Measurements from ENCODE around the gene SCNN1B. TPM values are rescaled to one million over a fixed set of nuclear protein-coding genes. Genes with fewer than 3 reads are reported as not detected.
"Not testable (repeated sequence)": the region's sequence is repeated elsewhere in the genome, so short reads cannot be mapped to it uniquely, and the experiment has no call there.

The SCNN1B gene
- total RNA-seq, 1 experiment from 2014 or later = not detected

- Mint-ChIP-seq H3K27ac (ENCODE audit: unreplicated experiment) (no peak overlapping the region), H3K36me3 (ENCODE audit: insufficient read depth, unreplicated experiment) (peaks cover 4% of the 10 kb centered on the region), H3K9me3 (ENCODE audit: unreplicated experiment) (no peaks in the 10 kb centered on the region), H3K4me1 (ENCODE audit: low read depth, unreplicated experiment) (peaks cover 8% of the 10 kb centered on the region), H3K4me3 (ENCODE audit: unreplicated experiment) (no peak overlapping the region), H3K27me3 (ENCODE audit: insufficient read depth, unreplicated experiment) (peaks cover 4% of the 10 kb centered on the region)
- intact Hi-C loops (cut with micrococcal nuclease; ENCODE audit: unreplicated experiment) = no loop called here
- Histone ChIP-seq H3K4me1 (peaks cover 11% of the 10 kb centered on the region), H3K4me3 (ENCODE audit: low read depth, low read length) (no peak overlapping the region), H3K9me3 (no peaks in the 10 kb centered on the region), H3K36me3 (ENCODE audit: control insufficient read depth, insufficient read depth, low read length) (no peaks in the 10 kb centered on the region), H3K27me3 (replicated peaks; ENCODE audit: control insufficient read depth, insufficient read depth, low read length) (no peaks in the 10 kb centered on the region)
- no peak for DNase-seq
- ChIA-PET POLR2A (no interaction called here), CTCF (no interaction called here)
- no TSS peak for BruUV-seq (replicated peaks)
- TF ChIP-seq CTCF (IDR thresholded peaks at IDR 0.05; ENCODE audit: insufficient read depth in 1 of 2, low read depth in 1 of 2, low read length in 1 of 2, severe bottlenecking in 1 of 2, unreplicated experiment in 1 of 2) = no peak
Measured at GRCh38 chr16:23365602-23366240, 63.6 kb downstream of the SCNN1B start.

- H3K4me3 Mint-ChIP-seq (ENCODE audit: unreplicated experiment); H3K4me3 ChIP-seq (ENCODE audit: low read depth, low read length); CTCF ChIA-PET; BruUV-seq (replicated peaks); H3K4me1 Mint-ChIP-seq (ENCODE audit: low read depth, unreplicated experiment); H3K36me3 Mint-ChIP-seq (ENCODE audit: insufficient read depth, unreplicated experiment); intact Hi-C loops (cut with micrococcal nuclease; ENCODE audit: unreplicated experiment); H3K27me3 Mint-ChIP-seq (ENCODE audit: insufficient read depth, unreplicated experiment); DNase-seq; H3K36me3 ChIP-seq (ENCODE audit: control insufficient read depth, insufficient read depth, low read length); H3K9me3 ChIP-seq; POLR2A ChIA-PET; H3K9me3 Mint-ChIP-seq (ENCODE audit: unreplicated experiment); H3K27ac Mint-ChIP-seq (ENCODE audit: unreplicated experiment); H3K27me3 ChIP-seq (replicated peaks; ENCODE audit: control insufficient read depth, insufficient read depth, low read length): not testable (repeated sequence)
- peaks cover 11% of the 10 kb centered on the region for H3K4me1 ChIP-seq
Measured at GRCh38 chr16:23366341-23366740, 64.2 kb downstream of the SCNN1B start.

- Mint-ChIP-seq H3K27me3 (ENCODE audit: insufficient read depth, unreplicated experiment) (peaks cover 4% of the 10 kb centered on the region), H3K27ac (ENCODE audit: unreplicated experiment) (no peak overlapping the region), H3K4me3 (ENCODE audit: unreplicated experiment) (no peak overlapping the region), H3K9me3 (ENCODE audit: unreplicated experiment) (no peaks in the 10 kb centered on the region), H3K4me1 (ENCODE audit: low read depth, unreplicated experiment) (peaks cover 7% of the 10 kb centered on the region), H3K36me3 (ENCODE audit: insufficient read depth, unreplicated experiment) (peaks cover 5% of the 10 kb centered on the region)
- ChIA-PET CTCF (no interaction called here), POLR2A (no interaction called here)
- no TSS peak for BruUV-seq (replicated peaks)
- intact Hi-C loops (cut with micrococcal nuclease; ENCODE audit: unreplicated experiment) = no loop called here
- H3K4me3 ChIP-seq (ENCODE audit: low read depth, low read length) = no peak overlapping the region
- TF ChIP-seq CTCF (IDR thresholded peaks at IDR 0.05; ENCODE audit: insufficient read depth in 1 of 2, low read depth in 1 of 2, low read length in 1 of 2, severe bottlenecking in 1 of 2, unreplicated experiment in 1 of 2) = no peak
- no peak for DNase-seq
- H3K9me3 ChIP-seq = no peaks in the 10 kb centered on the region
- no peaks in the 10 kb centered on the region for H3K27me3 ChIP-seq (replicated peaks; ENCODE audit: control insufficient read depth, insufficient read depth, low read length)
- no peaks in the 10 kb centered on the region for H3K36me3 ChIP-seq (ENCODE audit: control insufficient read depth, insufficient read depth, low read length)
- H3K4me1 ChIP-seq = peaks cover 9% of the 10 kb centered on the region
Measured at GRCh38 chr16:23367564-23367963, 65.5 kb downstream of the SCNN1B start.

- ChIA-PET POLR2A (no interaction called here), CTCF (no interaction called here)
- H3K27me3 ChIP-seq (replicated peaks; ENCODE audit: control insufficient read depth, insufficient read depth, low read length) = no peaks in the 10 kb centered on the region
- Mint-ChIP-seq H3K27me3 (ENCODE audit: insufficient read depth, unreplicated experiment) (peaks cover 4% of the 10 kb centered on the region), H3K4me3 (ENCODE audit: unreplicated experiment) (no peak overlapping the region), H3K9me3 (ENCODE audit: unreplicated experiment) (no peaks in the 10 kb centered on the region), H3K4me1 (ENCODE audit: low read depth, unreplicated experiment) (peaks cover 3% of the 10 kb centered on the region), H3K36me3 (ENCODE audit: insufficient read depth, unreplicated experiment) (peaks cover 5% of the 10 kb centered on the region), H3K27ac (ENCODE audit: unreplicated experiment) (no peak overlapping the region)
- H3K9me3 ChIP-seq = no peaks in the 10 kb centered on the region
- BruUV-seq (replicated peaks) = no TSS peak
- intact Hi-C loops (cut with micrococcal nuclease; ENCODE audit: unreplicated experiment) = no loop called here
- TF ChIP-seq CTCF (IDR thresholded peaks at IDR 0.05; ENCODE audit: insufficient read depth in 1 of 2, low read depth in 1 of 2, low read length in 1 of 2, severe bottlenecking in 1 of 2, unreplicated experiment in 1 of 2) = no peak
- DNase-seq = no peak
- no peaks in the 10 kb centered on the region for H3K36me3 ChIP-seq (ENCODE audit: control insufficient read depth, insufficient read depth, low read length)
- peaks cover 4% of the 10 kb centered on the region for H3K4me1 ChIP-seq
- no peak overlapping the region for H3K4me3 ChIP-seq (ENCODE audit: low read depth, low read length)
Measured at GRCh38 chr16:23367988-23368387, 65.9 kb downstream of the SCNN1B start.
